Hepatocyte (in vitro differentiated cells): ENCODE measurements around the gene ALPI. TPM values are rescaled to one million over a fixed set of nuclear protein-coding genes. Genes with fewer than 3 reads are reported as not detected.

Source experiments
- DNase-seq: peaks from one replicate; pipeline ENCODE4 v3.0.0-alpha.2; 2016; ENCODE audit warnings: low spot score
- H2AFZ ChIP-seq: fragments of 200-600 bp; sonication (generic); 2 replicates; pipeline ENCODE4 v1.6.0; 2016; ENCODE audit warnings: antibody characterized with exemption, mild to moderate bottlenecking
- H3K27ac ChIP-seq: fragments of 200-600 bp; sonication (generic); 2 replicates; pipeline ENCODE4 v1.5.1; 2016; ENCODE audit warnings: mild to moderate bottlenecking
- H3K27me3 ChIP-seq: fragments of 200-600 bp; sonication (generic); 2 replicates; pipeline ENCODE4 v1.6.1; 2016
- H3K36me3 ChIP-seq: fragments of 200-600 bp; sonication (generic); replicated peaks from 2 replicates; pipeline ENCODE4 v1.5.1; 2016; ENCODE audit warnings: low read depth; ENCODE audit not compliant: insufficient read depth
- H3K4me1 ChIP-seq: fragments of 200-600 bp; sonication (generic); 2 replicates; pipeline ENCODE4 v1.5.1; 2016; ENCODE audit warnings: mild to moderate bottlenecking, moderate library complexity; ENCODE audit not compliant: insufficient read depth
- H3K4me2 ChIP-seq: fragments of 200-600 bp; sonication (generic); 2 replicates; pipeline ENCODE4 v1.6.0; 2016
- H3K4me3 ChIP-seq: fragments of 200-600 bp; sonication (generic); 2 replicates; pipeline ENCODE4 v1.5.1; 2016; ENCODE audit warnings: mild to moderate bottlenecking
- H3K79me2 ChIP-seq: fragments of 200-600 bp; sonication (generic); 2 replicates; pipeline ENCODE4 v1.6.0; 2017; ENCODE audit warnings: mild to moderate bottlenecking
- H3K9me2 ChIP-seq: fragments of 200-600 bp; sonication (generic); replicated peaks from 2 replicates; pipeline ENCODE4 v1.6.0; 2017; ENCODE audit warnings: mild to moderate bottlenecking; ENCODE audit not compliant: insufficient read depth
- H3K9me3 ChIP-seq: fragments of 200-600 bp; sonication (generic); 2 replicates; pipeline ENCODE4 v1.5.1; 2016; ENCODE audit warnings: low read depth, mild to moderate bottlenecking
- H4K20me1 ChIP-seq: fragments of 200-600 bp; sonication (generic); 2 replicates; pipeline ENCODE4 v1.6.0; 2016; ENCODE audit warnings: mild to moderate bottlenecking; ENCODE audit not compliant: insufficient read depth, poor library complexity, severe bottlenecking
- CTCF ChIP-seq: fragments of 200-600 bp; sonication (generic); IDR thresholded peaks from 2 replicates; pipeline ENCODE4 v1.5.1; 2016; ENCODE audit warnings: antibody characterized with exemption, mild to moderate bottlenecking; ENCODE audit not compliant: poor library complexity
- EZH2 ChIP-seq: fragments of 200-600 bp; sonication (generic); IDR thresholded peaks from 2 replicates; pipeline ENCODE4 v1.6.1; 2016; ENCODE audit warnings: antibody characterized with exemption, mild to moderate bottlenecking, borderline replicate concordance
- EZH2phosphoT487 ChIP-seq: fragments of 200-600 bp; sonication (generic); IDR thresholded peaks from one replicate; pipeline ENCODE4 v1.6.1; 2018; ENCODE audit warnings: antibody characterized with exemption, mild to moderate bottlenecking, low read depth, moderate library complexity; ENCODE audit not compliant: unreplicated experiment, severe bottlenecking
- whole genome bisulfite sequencing: methylation state at CpG from one replicate; pipeline ENCODE4 v1.1.6; 2016; ENCODE audit warnings: low lambda C conversion rate; ENCODE audit errors: missing lambda C conversion rate; 5-methylcytosine and 5-hydroxymethylcytosine counted together
- polyA plus RNA-seq: library from polyadenylated mRNA; unstranded; fragments of >200 nt; fragmentation: Nextera tagmentation; extraction: Ambion mirVana; gene quantifications from 2 replicates; pipeline ENCODE4 v1.2.1, GENCODE V29; 2016
- total RNA-seq: library from RNA; depleted of rRNA; stranded (reverse); fragments of >200 nt; gene quantifications from 2 replicates; pipeline ENCODE4 v1.2.3, GENCODE V29; 2014

Gene ALPI
- total and polyA plus RNA-seq, 2 experiments from 2014 or later = 3.5 to 3.9 TPM

DNA sequence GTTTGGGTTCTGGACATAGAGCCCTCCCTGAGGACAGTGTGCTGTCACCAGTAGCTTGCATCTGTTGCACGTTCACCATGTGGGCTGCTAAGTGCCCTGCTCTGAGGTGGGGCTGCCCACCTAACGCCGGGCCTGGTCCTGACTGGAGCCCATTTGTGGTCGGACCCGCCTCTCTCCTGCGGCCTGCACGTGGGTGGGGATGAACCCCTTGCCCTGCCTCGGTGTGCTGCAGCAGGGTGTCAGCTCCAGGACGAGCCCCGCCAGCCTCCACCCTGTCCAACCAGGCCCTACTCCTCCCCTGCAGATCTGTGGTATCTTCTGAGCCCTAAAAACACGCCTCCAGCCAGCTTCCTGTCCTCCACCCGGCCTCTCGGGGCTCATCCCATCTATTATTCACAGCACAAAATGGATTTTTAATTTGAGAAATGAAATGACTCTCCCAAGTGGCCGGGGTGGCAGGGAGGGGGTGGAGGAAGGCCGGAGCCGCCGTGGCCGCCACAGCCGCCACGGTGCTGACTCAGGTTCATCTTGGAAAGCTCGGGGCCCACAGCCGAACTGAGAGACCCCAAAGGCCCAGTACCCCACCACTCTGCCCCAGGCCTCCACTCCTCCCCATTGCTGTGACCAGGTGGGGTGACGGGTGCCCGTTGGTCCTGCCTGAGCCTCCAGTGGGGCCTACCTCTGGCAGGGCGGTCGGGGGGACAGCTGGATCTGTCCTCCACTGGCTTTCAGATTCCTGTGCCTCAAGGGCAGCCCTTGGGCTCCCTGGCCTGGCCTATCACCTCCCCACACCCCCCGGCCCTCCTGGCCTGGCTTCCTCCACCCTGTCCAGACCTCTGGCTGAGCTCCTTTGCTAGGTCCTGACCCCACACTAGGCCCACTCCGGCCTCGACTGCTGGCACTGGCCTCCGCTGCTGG lies 34.5 kb downstream of the ALPI start:
- DNase-seq = no peak
- no peaks in the 10 kb centered on the region for H3K79me2 ChIP-seq
- no peaks in the 10 kb centered on the region for H4K20me1 ChIP-seq
- no peaks in the 10 kb centered on the region for H3K9me3 ChIP-seq
- H3K4me1 ChIP-seq = peaks cover 6% of the 10 kb centered on the region
- H3K27ac ChIP-seq = no peak overlapping the region
- H3K9me2 ChIP-seq = no peaks in the 10 kb centered on the region
- WGBS = 91% methylated on average over 26 of the region's 30 CpGs
- H3K36me3 ChIP-seq = no peaks in the 10 kb centered on the region
- no peak overlapping the region for H3K4me2 ChIP-seq
- H3K27me3 ChIP-seq = peaks cover 44% of the 10 kb centered on the region
- TF ChIP-seq CTCF (no peak), EZH2 (no peak), EZH2phosphoT487 (no peak)
- no peak overlapping the region for H2AFZ ChIP-seq
- H3K4me3 ChIP-seq = no peak overlapping the region

GRCh38 chr2:232491139-232491780 lies 35.3 kb downstream of the ALPI start:
- Histone ChIP-seq H3K27ac (no peak overlapping the region), H3K4me3 (no peak overlapping the region), H3K9me2 (no peaks in the 10 kb centered on the region), H3K4me1 (peaks cover 6% of the 10 kb centered on the region), H3K79me2 (no peaks in the 10 kb centered on the region), H2AFZ (no peak overlapping the region), H4K20me1 (no peaks in the 10 kb centered on the region), H3K9me3 (no peaks in the 10 kb centered on the region), H3K36me3 (no peaks in the 10 kb centered on the region), H3K4me2 (no peak overlapping the region), H3K27me3 (peaks cover 37% of the 10 kb centered on the region)
- DNase-seq = no peak
- TF ChIP-seq CTCF = no peak
- TF ChIP-seq EZH2phosphoT487 = no peak
- TF ChIP-seq EZH2 = no peak
- WGBS = 93% methylated on average over 12 of the region's 12 CpGs

GRCh38 chr2:232492236-232492848 lies 36.4 kb downstream of the ALPI start:
- H3K4me2 ChIP-seq = no peak overlapping the region

More at GRCh38 chr2:232492236-232492848, 36.4 kb downstream of the ALPI start:
- H3K27me3 ChIP-seq = peaks cover 26% of the 10 kb centered on the region
- no peak overlapping the region for H3K27ac ChIP-seq
- no peak overlapping the region for H2AFZ ChIP-seq
- H3K79me2 ChIP-seq = no peaks in the 10 kb centered on the region
- no peaks in the 10 kb centered on the region for H3K9me2 ChIP-seq
- no peaks in the 10 kb centered on the region for H3K36me3 ChIP-seq
- 79% methylated on average over 8 of the region's 8 CpGs for WGBS
- no peak overlapping the region for H3K4me3 ChIP-seq
- no peak for DNase-seq
- TF ChIP-seq EZH2 (no peak), CTCF (no peak), EZH2phosphoT487 (no peak)
- H4K20me1 ChIP-seq = no peaks in the 10 kb centered on the region
- no peaks in the 10 kb centered on the region for H3K9me3 ChIP-seq
- peaks cover under 1% of the 10 kb centered on the region for H3K4me1 ChIP-seq
